PC-3 (cell line): ENCODE measurements around the gene HLCS. TPM values are rescaled to one million over a fixed set of nuclear protein-coding genes. Genes with fewer than 3 reads are reported as not detected.

Experiments
- ATAC-seq: fragments of 200-7000 bp; cut with Tn5 transposase; 2 replicates; pipeline ENCODE4 v1.9.1; 2020; ENCODE audit warnings: mild to moderate bottlenecking, moderate library complexity
- BruUV-seq: library from RNA; stranded (reverse); fragments of 400-500 nt; replicated peaks from 2 replicates; lab custom pipeline; 2021; lab: Mats Ljungman, UMichigan
- CTCF ChIA-PET: fragments of 300-600 bp; sonication (Branson Sonifier 250); formaldehyde crosslinking; loops from one replicate; lab custom pipeline; 2022; ENCODE audit warnings: antibody characterized with exemption; lab: Charles Lee
- POLR2A ChIA-PET: fragments of 300-600 bp; sonication (Branson Sonifier 250); formaldehyde crosslinking; loops from one replicate; lab custom pipeline; 2022; ENCODE audit warnings: antibody characterized with exemption; ENCODE audit not compliant: unreplicated experiment; lab: Charles Lee
- DNase-seq: peaks from one replicate; pipeline ENCODE4 v3.0.0-alpha.2; 2015
- H2AFZ ChIP-seq: fragments of 300-600 bp; sonication (generic); 2 replicates; pipeline ENCODE4 v1.6.0; 2016; ENCODE audit warnings: antibody characterized with exemption, low read length
- H3F3A ChIP-seq: fragments of 300-600 bp; sonication (generic); one replicate; pipeline ENCODE4 v1.6.0; 2017; ENCODE audit warnings: antibody characterized with exemption, low read length, control low read depth, mild to moderate bottlenecking; ENCODE audit not compliant: unreplicated experiment
- H3K27ac ChIP-seq: fragments of 300-600 bp; sonication (generic); 2 replicates; pipeline ENCODE4 v1.5.1; 2016; ENCODE audit warnings: mild to moderate bottlenecking, low read length
- H3K27me3 ChIP-seq: fragments of 300-600 bp; sonication (generic); 2 replicates; pipeline ENCODE4 v1.6.1; 2016; ENCODE audit warnings: low read length, mixed read lengths
- H3K36me3 ChIP-seq: fragments of 300-600 bp; sonication (generic); 2 replicates; pipeline ENCODE4 v1.6.1; 2016; ENCODE audit warnings: low read depth, mixed run types, low read length, mixed read lengths
- H3K4me1 ChIP-seq: fragments of 300-600 bp; sonication (generic); 2 replicates; pipeline ENCODE4 v1.5.1; 2016; ENCODE audit warnings: low read length; ENCODE audit not compliant: insufficient read depth
- H3K4me2 ChIP-seq: fragments of 300-600 bp; sonication (generic); 2 replicates; pipeline ENCODE4 v1.6.0; 2016; ENCODE audit warnings: low read length
- H3K4me3 ChIP-seq: fragments of 300-600 bp; sonication (generic); 2 replicates; pipeline ENCODE4 v1.5.1; 2016; ENCODE audit warnings: mild to moderate bottlenecking, low read length, mixed read lengths
- H3K79me2 ChIP-seq: fragments of 300-600 bp; sonication (generic); 2 replicates; pipeline ENCODE4 v1.6.1; 2017; ENCODE audit warnings: low read length, mixed read lengths
- H3K9ac ChIP-seq: fragments of 300-600 bp; sonication (generic); 2 replicates; pipeline ENCODE4 v1.6.0; 2016; ENCODE audit warnings: mild to moderate bottlenecking, low read length
- H3K9me2 ChIP-seq: fragments of 300-600 bp; sonication (generic); replicated peaks from 2 replicates; pipeline ENCODE4 v1.6.1; 2016; ENCODE audit warnings: mixed run types, low read length, mixed read lengths
- H3K9me3 ChIP-seq: fragments of 300-600 bp; sonication (generic); 2 replicates; pipeline ENCODE4 v1.6.1; 2016; ENCODE audit warnings: low read length, mixed read lengths
- H4K20me1 ChIP-seq: fragments of 300-600 bp; sonication (generic); 2 replicates; pipeline ENCODE4 v1.6.1; 2016; ENCODE audit warnings: low read length, mixed read lengths
- EZH2 ChIP-seq: fragments of 300-600 bp; sonication (generic); IDR thresholded peaks from one replicate; pipeline ENCODE4 v1.6.1; 2017; ENCODE audit warnings: antibody characterized with exemption, mild to moderate bottlenecking, low read length; ENCODE audit not compliant: unreplicated experiment
- EZH2phosphoT487 ChIP-seq: fragments of 300-600 bp; sonication (generic); IDR thresholded peaks from 2 replicates; pipeline ENCODE4 v1.6.1; 2018; ENCODE audit warnings: mild to moderate bottlenecking, antibody characterized with exemption, low read length, borderline replicate concordance
- intact Hi-C: fragments of 100-400 bp; cut with micrococcal nuclease; formaldehyde crosslinking; loops from 2 replicates; pipeline ENCODE4 v1.9.0; 2023
- total RNA-seq: library from RNA; depleted of rRNA; stranded (reverse); fragments of >200 nt; gene quantifications from 2 replicates; pipeline ENCODE4 v1.2.3, GENCODE V29; 2014; rRNA removed
- TF ChIP-seq, protein P1 (sequence below): fragments of 300-600 bp; sonication (generic); conservative IDR thresholded peaks from 2 replicates; pipeline ENCODE4 v1.5.1; 2017; ENCODE audit warnings: antibody characterized with exemption, low read depth, mild to moderate bottlenecking, low read length

Gene HLCS
- total RNA-seq, 1 experiment from 2014 or later: 44.1 TPM

GRCh38 chr21:36701756-36702621 is 264.5 kb downstream of the HLCS start:
- H3K9ac ChIP-seq: peak overlapping the region; percentile 96
- intact Hi-C loops: loop anchor here (5.0 kb wide), 1 partner anchor 225 kb away; no protein-coding TSS in a partner anchor
- H3K4me3 ChIP-seq: peak overlapping the region; percentile 95
- peak overlapping the region; percentile 92 for H3K4me2 ChIP-seq
- no peak for TF ChIP-seq EZH2phosphoT487
- TF ChIP-seq, protein P1, sequence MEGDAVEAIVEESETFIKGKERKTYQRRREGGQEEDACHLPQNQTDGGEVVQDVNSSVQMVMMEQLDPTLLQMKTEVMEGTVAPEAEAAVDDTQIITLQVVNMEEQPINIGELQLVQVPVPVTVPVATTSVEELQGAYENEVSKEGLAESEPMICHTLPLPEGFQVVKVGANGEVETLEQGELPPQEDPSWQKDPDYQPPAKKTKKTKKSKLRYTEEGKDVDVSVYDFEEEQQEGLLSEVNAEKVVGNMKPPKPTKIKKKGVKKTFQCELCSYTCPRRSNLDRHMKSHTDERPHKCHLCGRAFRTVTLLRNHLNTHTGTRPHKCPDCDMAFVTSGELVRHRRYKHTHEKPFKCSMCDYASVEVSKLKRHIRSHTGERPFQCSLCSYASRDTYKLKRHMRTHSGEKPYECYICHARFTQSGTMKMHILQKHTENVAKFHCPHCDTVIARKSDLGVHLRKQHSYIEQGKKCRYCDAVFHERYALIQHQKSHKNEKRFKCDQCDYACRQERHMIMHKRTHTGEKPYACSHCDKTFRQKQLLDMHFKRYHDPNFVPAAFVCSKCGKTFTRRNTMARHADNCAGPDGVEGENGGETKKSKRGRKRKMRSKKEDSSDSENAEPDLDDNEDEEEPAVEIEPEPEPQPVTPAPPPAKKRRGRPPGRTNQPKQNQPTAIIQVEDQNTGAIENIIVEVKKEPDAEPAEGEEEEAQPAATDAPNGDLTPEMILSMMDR: no peak
- no peak for TF ChIP-seq EZH2
- peaks cover 98% of the 10 kb centered on the region for H3K79me2 ChIP-seq
- peaks cover 65% of the 10 kb centered on the region for H4K20me1 ChIP-seq
- DNase-seq: peak; percentile 87
- H3K27ac ChIP-seq: peak overlapping the region; percentile 79
- no peak overlapping the region for H2AFZ ChIP-seq
- no peaks in the 10 kb centered on the region for H3K9me2 ChIP-seq
- POLR2A ChIA-PET: interaction anchor here (0.6 to 0.7 kb wide), 2 partner anchors 21 to 500 kb away, joined by 3 to 6 read pairs; no protein-coding TSS in a partner anchor
- H3K4me1 ChIP-seq: peaks cover 19% of the 10 kb centered on the region
- ATAC-seq: peak; percentile 22
- CTCF ChIA-PET: no interaction called here
- no peaks in the 10 kb centered on the region for H3K27me3 ChIP-seq
- H3F3A ChIP-seq: no peaks in the 10 kb centered on the region
- peaks cover 16% of the 10 kb centered on the region for H3K36me3 ChIP-seq
- H3K9me3 ChIP-seq: no peaks in the 10 kb centered on the region
- BruUV-seq: TSS peak; percentile 66

GRCh38 chr21:36700971-36701755 is 265.3 kb downstream of the HLCS start:
- Histone ChIP-seq H3F3A (no peaks in the 10 kb centered on the region), H3K36me3 (peaks cover 14% of the 10 kb centered on the region), H2AFZ (no peak overlapping the region), H3K27me3 (no peaks in the 10 kb centered on the region), H4K20me1 (peaks cover 57% of the 10 kb centered on the region), H3K9ac (peak overlapping the region; percentile 96), H3K9me3 (no peaks in the 10 kb centered on the region), H3K4me1 (peaks cover 19% of the 10 kb centered on the region), H3K4me3 (peak overlapping the region; percentile 95), H3K27ac (peak overlapping the region; percentile 79), H3K4me2 (peak overlapping the region; percentile 92), H3K9me2 (no peaks in the 10 kb centered on the region), H3K79me2 (peaks cover 98% of the 10 kb centered on the region)
- BruUV-seq: no TSS peak
- ChIA-PET CTCF (no interaction called here), POLR2A (no interaction called here)
- intact Hi-C loops: loop anchor here (5.0 kb wide), 1 partner anchor 226 kb away; no protein-coding TSS in a partner anchor
- TF ChIP-seq EZH2: no peak
- TF ChIP-seq, protein P1: peak; percentile 18; the same call in 1 of the 2 replicates
- ATAC-seq (no peak), DNase-seq (peak; percentile 27)

Other genes with a start within 250 kb of the HLCS start
- 10.0 and 11.4 TPM in 2 replicates for gene RIPPLY3, start 40.0 kb upstream of the HLCS start, total RNA-seq
- 17.1 and 20.1 TPM in 2 replicates for gene PIGP, start 106.4 kb upstream of the HLCS start, total RNA-seq
- gene TTC3, start 106.6 kb upstream of the HLCS start, total RNA-seq: 121 and 140 TPM in 2 replicates